BE2C (cell line): Measurements from ENCODE around the gene GNAT2.

Experiments used
- DNase-seq: peaks from one replicate; pipeline ENCODE4 v3.0.0-alpha.2; 2020
- H3K27me3 ChIP-seq: fragments of 250-450 bp; sonication (Bioruptor Pico); 2 replicates; pipeline ENCODE4 v1.5.1; 2020; ENCODE audit warnings: mild to moderate bottlenecking
- H3K36me3 ChIP-seq: fragments of 250-450 bp; sonication (Bioruptor Pico); 2 replicates; pipeline ENCODE4 v1.5.1; 2020; ENCODE audit warnings: mild to moderate bottlenecking
- H3K4me1 ChIP-seq: fragments of 250-450 bp; sonication (Bioruptor Pico); 2 replicates; pipeline ENCODE4 v1.5.1; 2020
- H3K4me3 ChIP-seq: 2 replicates; pipeline ENCODE4 v1.5.1; 2011; ENCODE audit warnings: low read depth, low read length
- H3K9me3 ChIP-seq: fragments of 250-450 bp; sonication (Bioruptor Pico); 2 replicates; pipeline ENCODE4 v1.5.1; 2020
- TF ChIP-seq, protein P1 (sequence below): IDR thresholded peaks from 2 replicates; pipeline ENCODE4 v1.5.1; 2012; ENCODE audit warnings: mild to moderate bottlenecking, low read depth, low read length

The GNAT2 gene

GRCh38 chr1:109635862-109636200 lies 16.4 kb upstream of the GNAT2 start:
- Histone ChIP-seq H3K4me1 (peaks cover 68% of the 10 kb centered on the region), H3K4me3 (no peak overlapping the region), H3K36me3 (peaks cover 14% of the 10 kb centered on the region), H3K9me3 (no peaks in the 10 kb centered on the region), H3K27me3 (no peaks in the 10 kb centered on the region)
- TF ChIP-seq, protein P1, sequence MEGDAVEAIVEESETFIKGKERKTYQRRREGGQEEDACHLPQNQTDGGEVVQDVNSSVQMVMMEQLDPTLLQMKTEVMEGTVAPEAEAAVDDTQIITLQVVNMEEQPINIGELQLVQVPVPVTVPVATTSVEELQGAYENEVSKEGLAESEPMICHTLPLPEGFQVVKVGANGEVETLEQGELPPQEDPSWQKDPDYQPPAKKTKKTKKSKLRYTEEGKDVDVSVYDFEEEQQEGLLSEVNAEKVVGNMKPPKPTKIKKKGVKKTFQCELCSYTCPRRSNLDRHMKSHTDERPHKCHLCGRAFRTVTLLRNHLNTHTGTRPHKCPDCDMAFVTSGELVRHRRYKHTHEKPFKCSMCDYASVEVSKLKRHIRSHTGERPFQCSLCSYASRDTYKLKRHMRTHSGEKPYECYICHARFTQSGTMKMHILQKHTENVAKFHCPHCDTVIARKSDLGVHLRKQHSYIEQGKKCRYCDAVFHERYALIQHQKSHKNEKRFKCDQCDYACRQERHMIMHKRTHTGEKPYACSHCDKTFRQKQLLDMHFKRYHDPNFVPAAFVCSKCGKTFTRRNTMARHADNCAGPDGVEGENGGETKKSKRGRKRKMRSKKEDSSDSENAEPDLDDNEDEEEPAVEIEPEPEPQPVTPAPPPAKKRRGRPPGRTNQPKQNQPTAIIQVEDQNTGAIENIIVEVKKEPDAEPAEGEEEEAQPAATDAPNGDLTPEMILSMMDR, result no peak
- no peak for DNase-seq

DNA sequence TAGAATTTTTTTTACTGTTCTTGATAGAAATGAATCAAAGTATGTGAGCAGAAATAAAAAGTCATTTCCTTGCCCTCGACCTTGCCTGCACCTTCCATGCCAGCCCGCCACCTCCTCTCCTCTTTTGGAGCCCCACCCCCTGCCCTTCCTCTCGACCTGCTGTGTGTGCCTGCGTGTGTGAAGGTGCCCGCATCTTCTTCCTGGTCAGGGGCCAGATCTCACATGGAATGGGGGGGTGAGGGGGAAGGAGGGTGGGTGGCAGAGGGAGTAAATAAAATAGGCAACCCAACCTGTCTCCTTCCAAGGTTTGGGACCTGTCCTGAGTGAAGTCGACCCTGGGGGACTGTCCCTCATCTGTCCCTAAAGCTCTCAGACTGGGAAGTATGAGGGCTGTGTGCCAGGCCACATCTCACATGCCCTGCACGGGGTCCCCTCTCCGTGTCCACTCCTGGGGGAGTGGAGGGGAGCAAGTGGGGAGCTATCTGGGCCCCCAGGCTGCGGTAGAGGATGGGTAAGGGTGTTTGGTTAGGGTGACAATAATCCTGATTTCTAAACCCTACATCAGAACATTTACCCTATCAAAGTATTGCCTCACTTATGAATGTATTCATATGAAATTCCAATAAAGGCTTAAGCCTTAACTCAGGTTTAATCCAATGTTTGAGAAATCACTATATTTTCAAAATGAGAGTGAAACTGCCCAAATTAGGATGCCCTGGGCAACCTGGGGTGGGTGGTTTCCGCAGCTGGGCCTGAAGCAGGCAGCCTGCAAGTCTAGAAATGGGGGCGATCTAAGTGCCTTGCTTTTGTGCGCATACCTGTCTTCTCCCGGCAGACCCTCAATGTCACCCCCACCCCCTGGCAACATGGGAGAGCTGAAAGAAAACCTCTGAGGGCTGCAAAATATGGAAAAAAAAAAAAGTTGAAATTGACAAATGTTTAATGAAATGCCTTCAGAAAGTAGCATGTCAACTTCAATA lies 15.6 kb upstream of the GNAT2 start:
- H3K4me1 ChIP-seq, result peaks cover 69% of the 10 kb centered on the region
- H3K36me3 ChIP-seq, result peaks cover 19% of the 10 kb centered on the region
- TF ChIP-seq, protein P1, result no peak
- no peaks in the 10 kb centered on the region for H3K27me3 ChIP-seq
- DNase-seq, result no peak
- H3K9me3 ChIP-seq, result no peaks in the 10 kb centered on the region
- H3K4me3 ChIP-seq, result no peak overlapping the region

DNA sequence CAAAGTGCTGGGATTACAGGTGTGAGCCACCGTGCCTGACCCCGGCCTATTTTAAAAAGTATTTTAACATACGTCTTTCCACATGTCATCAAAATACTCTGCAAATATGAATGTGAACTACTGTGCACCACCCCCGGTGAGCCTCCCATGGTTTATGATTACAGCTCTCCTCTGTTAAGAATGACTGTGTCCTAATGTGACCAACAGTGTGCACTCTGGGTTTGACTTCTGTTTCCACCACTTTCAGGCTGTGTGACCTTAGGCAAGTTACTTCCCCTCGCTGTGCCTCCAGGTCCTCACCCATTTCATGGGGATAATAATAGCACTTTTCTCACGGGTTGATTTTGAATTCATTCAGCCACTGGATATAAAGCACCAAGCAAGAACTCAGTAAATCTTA lies 14.9 kb upstream of the GNAT2 start:
- no peaks in the 10 kb centered on the region for H3K27me3 ChIP-seq
- TF ChIP-seq, protein P1, result no peak
- DNase-seq, result no peak
- H3K9me3 ChIP-seq, result no peaks in the 10 kb centered on the region
- H3K4me3 ChIP-seq, result no peak overlapping the region
- peaks cover 61% of the 10 kb centered on the region for H3K4me1 ChIP-seq
- H3K36me3 ChIP-seq, result peaks cover 26% of the 10 kb centered on the region

- no peaks in the 10 kb centered on the region for H3K27me3 ChIP-seq
- H3K4me1 ChIP-seq, result peaks cover 51% of the 10 kb centered on the region
- H3K9me3 ChIP-seq, result no peaks in the 10 kb centered on the region
- peaks cover 41% of the 10 kb centered on the region for H3K36me3 ChIP-seq
- no peak overlapping the region; the same call in 1 of the 2 replicates for H3K4me3 ChIP-seq
- TF ChIP-seq, protein P1, result no peak
- peak; percentile 91 for DNase-seq
Observed at GRCh38 chr1:109632671-109633346, 13.4 kb upstream of the GNAT2 start.

- H3K4me1 ChIP-seq, result peaks cover 47% of the 10 kb centered on the region
- no peaks in the 10 kb centered on the region for H3K9me3 ChIP-seq
- DNase-seq, result peak; percentile 50
- H3K4me3 ChIP-seq, result no peak overlapping the region; the same call in 1 of the 2 replicates
- no peaks in the 10 kb centered on the region for H3K27me3 ChIP-seq
- H3K36me3 ChIP-seq, result peaks cover 51% of the 10 kb centered on the region
- TF ChIP-seq, protein P1, result no peak
Observed at GRCh38 chr1:109631513-109632505, 12.4 kb upstream of the GNAT2 start.
